GM12865 (cell line): ENCODE measurements around the gene ZC3H6.

ENCODE experiments used
- DNase-seq: peaks from one replicate; pipeline ENCODE4 v3.0.0; 2010; ENCODE audit warnings: low read depth
- H3K4me3 ChIP-seq: 2 replicates; pipeline ENCODE4 v1.5.1; 2011; ENCODE audit warnings: mild to moderate bottlenecking, low read depth, low read length, control low read depth
- TF ChIP-seq, protein P1 (sequence below): IDR thresholded peaks from 2 replicates; pipeline ENCODE4 v1.5.1; 2011; ENCODE audit warnings: low read length, control low read depth, low read depth, inconsistent platforms; ENCODE audit not compliant: insufficient read depth; ENCODE audit errors: missing control alignments

Gene ZC3H6

GRCh38 chr2:112293636-112294401, 18.4 kb downstream of the ZC3H6 start:
- no peak overlapping the region for H3K4me3 ChIP-seq
- DNase-seq = no peak
- TF ChIP-seq, protein P1, sequence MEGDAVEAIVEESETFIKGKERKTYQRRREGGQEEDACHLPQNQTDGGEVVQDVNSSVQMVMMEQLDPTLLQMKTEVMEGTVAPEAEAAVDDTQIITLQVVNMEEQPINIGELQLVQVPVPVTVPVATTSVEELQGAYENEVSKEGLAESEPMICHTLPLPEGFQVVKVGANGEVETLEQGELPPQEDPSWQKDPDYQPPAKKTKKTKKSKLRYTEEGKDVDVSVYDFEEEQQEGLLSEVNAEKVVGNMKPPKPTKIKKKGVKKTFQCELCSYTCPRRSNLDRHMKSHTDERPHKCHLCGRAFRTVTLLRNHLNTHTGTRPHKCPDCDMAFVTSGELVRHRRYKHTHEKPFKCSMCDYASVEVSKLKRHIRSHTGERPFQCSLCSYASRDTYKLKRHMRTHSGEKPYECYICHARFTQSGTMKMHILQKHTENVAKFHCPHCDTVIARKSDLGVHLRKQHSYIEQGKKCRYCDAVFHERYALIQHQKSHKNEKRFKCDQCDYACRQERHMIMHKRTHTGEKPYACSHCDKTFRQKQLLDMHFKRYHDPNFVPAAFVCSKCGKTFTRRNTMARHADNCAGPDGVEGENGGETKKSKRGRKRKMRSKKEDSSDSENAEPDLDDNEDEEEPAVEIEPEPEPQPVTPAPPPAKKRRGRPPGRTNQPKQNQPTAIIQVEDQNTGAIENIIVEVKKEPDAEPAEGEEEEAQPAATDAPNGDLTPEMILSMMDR = no peak

- no peak overlapping the region for H3K4me3 ChIP-seq
- TF ChIP-seq, protein P1 = no peak
- no peak for DNase-seq
Measured at GRCh38 chr2:112295407-112296078, 20.1 kb downstream of the ZC3H6 start.

DNA sequence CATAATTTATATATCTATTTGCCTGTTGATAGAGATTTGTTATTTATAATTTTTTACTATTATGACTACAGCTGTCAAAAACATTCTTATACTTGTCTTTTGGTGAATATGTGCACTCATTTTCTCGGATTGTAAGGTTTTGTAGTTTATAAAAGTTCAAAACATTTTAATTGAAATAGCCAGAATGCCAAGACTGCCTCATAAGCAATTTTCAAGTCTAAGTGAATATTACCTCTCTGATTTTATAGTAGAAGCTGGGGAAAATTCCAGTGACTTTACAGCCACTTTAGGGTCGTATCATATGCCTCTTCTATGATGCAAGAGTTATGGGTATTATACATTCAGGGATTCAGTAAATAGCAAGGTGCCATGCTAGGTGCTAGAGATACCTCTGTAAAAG, 21.0 kb downstream of the ZC3H6 start:
- TF ChIP-seq, protein P1 = no peak
- H3K4me3 ChIP-seq = no peak overlapping the region
- DNase-seq = no peak

- TF ChIP-seq, protein P1 = no peak
Measured at GRCh38 chr2:112301171-112301584, 25.8 kb downstream of the ZC3H6 start.

DNA sequence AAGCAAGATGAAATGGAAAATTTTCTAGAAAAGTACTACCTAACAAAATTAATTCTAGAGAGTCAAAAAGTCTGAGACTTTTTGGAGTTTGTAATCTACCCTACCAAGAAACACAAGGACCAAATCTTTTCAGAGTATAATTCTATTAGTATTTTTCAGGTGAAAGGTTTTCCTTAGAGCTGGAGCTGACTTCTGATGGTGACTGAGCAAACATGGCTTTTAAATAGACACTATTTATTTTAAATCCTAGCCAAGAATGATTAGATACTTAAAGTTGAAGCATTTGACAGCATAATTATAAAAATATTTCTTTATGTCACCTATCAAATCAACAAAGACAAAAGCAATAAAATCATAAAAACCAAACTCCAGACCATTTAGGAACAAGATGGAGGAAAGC, 26.6 kb downstream of the ZC3H6 start:
- TF ChIP-seq, protein P1 = no peak
- H3K4me3 ChIP-seq = no peak overlapping the region
- no peak for DNase-seq

More at GRCh38 chr2:112301171-112301584, 25.8 kb downstream of the ZC3H6 start:
- H3K4me3 ChIP-seq = no peak overlapping the region
- DNase-seq = no peak

GRCh38 chr2:112304298-112304941, 29.0 kb downstream of the ZC3H6 start:
- TF ChIP-seq, protein P1 = no peak
- no peak overlapping the region for H3K4me3 ChIP-seq
- peak; percentile 47 for DNase-seq
